GM19467 (cell line): Measurements from ENCODE around the gene TOR2A.

Source experiments
- ATAC-seq: cut with Tn5 transposase; IDR thresholded peaks from one replicate; pipeline ENCODE4 v1.9.1; 2021; ENCODE audit warnings: mild to moderate bottlenecking, moderate library complexity; ENCODE audit not compliant: unreplicated experiment

The TOR2A gene

DNA sequence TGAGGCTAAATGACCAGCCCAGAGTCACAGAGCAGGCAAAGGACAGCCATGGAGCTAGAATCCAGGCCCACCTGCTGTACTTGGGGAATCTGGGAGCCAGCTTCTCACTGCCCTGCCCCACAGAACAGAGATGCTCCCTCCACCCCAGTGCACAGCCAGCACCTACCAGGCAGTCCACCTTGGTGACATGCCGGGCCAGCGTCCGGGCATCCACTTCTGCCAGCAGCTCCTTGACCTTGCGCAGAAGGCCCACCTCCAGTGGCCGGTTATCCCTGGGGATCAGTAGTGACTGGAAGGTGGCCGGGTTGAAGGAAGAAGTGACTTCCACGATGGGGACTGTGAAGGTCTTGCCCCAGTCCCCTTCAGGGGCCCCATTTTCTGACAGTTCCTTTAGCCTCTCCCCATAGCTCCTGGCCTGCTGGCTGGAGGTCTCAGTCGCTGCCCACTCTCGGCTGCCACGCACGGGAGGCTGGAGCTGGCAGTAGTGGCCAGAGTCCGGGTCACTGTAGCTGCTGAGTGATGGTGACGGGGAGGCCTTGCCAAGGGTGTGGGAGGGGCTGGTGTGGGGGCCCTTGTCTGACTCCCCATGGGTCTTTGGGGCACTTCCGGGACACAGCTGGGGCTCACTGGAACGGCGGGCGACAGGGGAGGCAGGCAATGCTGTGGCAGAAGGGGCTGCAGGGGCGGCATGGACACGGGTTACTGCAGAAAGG lies 9.5 kb upstream of the TOR2A start:
- ATAC-seq, result no peak

GRCh38 chr9:127742435-127743088 lies 7.5 kb upstream of the TOR2A start:
- ATAC-seq, result no peak

DNA sequence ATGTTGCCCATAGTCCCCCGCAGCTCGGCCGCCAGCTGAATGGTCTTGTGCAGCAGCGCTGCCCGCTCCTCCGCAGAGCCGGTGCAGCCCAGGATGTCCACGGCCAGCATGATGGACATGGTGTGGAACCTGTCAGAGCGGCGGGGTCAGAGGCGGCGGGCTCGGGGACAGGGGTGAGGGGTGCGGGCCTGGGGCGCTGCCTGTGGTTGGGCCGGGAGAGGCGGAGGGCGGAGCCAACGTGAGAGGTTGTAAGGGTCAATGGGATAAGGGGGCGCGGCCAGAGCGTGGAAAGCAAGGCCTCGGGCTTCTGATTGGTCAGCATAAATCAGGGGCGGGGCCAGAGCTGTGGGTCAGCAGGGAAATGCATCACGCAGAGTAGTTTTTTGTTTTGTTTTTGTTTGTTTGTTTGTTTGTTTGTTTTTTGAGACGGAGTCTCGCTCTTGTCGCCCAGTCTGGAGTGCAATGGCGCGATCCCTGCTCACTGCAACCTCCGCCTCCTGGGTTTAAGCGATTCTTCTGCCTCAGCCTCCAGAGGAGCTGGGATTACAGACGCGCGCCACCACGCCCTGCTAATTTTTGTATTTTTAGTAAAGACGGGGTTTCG lies 6.8 kb upstream of the TOR2A start:
- ATAC-seq, result no peak

DNA sequence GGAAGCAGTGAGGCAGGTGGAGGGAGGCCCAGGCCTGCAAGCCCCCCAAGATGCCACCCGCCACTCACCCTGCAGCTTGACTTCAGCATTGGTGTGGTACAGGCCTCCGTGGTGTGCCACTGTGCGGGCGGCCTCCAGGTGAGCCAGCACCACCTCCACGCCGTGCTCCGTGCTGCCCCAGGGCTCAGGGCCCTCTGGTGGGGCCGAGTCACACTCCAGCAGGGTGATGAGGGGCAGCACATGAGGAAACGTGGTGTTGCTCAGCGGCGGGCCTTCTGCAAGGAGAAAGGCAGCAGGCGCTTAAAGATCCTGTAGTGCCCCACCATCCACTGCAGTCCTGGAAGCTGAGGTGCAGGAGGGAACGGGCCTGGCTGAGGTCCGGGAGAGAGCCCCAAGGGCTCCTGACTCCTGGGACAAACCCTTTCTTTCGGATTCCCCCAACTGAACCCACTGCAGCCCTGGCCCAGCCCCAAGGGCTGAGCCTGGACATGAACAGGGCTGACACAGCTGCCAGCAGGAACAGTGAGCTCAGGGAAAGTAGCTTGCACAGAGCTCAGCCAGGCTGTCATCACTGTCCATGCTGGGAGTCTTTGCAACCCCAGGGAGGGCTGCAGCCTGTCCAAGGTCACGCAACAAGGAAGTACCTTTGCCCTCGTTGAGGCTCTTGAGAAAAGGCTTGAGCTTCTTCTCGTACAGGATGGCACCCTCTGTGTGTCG lies 4.7 kb upstream of the TOR2A start:
- ATAC-seq, result no peak

DNA sequence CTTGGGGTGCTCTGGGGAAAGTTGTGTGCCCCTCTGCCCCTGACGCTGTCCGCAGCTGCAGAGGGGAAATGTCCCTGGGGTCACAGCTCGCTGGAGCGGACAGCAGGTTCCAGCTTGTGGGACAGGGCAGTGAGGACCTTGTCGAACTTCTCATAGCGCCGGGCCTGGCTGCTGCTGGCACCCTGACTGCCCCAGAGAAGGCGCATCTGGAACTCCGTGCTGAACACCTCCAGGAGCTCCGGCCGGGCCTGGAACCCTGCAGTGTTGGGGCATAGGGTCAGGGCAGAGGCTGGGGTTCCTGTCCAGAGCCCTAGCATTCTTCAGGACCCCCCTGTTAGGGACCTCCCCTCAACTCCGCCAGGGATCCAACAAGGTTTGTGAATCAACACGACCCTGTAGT lies 3.6 kb upstream of the TOR2A start:
- no peak for ATAC-seq

GRCh38 chr9:127735530-127736185 lies 564 bp upstream of the TOR2A start:
- ATAC-seq, result no peak

DNA sequence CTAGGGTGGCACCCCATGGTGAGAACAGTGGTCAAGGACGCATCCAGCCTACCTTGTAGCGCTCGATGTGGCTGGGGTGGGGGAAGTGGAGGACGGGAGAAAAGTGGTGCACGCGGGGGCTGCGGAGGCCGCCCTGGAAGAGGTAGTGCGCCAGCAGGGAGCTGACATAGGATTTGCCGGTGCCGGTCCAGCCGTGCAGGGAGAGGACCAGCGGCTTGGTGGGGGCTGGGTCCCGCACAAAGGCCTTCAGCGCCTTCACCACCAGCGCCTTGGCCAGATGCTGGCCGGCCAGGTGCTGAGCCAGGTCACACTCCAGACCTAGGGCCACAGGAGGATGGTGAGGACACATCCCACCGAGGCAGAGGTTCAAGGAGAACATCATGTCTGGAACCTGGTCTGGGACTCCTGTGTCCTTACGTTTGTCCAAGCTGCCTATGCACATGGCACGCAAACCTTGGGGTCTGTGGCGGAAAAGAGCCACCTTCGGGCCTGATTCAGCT lies 797 bp downstream of the TOR2A start:
- ATAC-seq, result no peak

- no peak for ATAC-seq
Observed at GRCh38 chr9:127733614-127734013, 1.5 kb downstream of the TOR2A start.

GRCh38 chr9:127732444-127732843 lies 2.6 kb downstream of the TOR2A start:
- ATAC-seq, result no peak

DNA sequence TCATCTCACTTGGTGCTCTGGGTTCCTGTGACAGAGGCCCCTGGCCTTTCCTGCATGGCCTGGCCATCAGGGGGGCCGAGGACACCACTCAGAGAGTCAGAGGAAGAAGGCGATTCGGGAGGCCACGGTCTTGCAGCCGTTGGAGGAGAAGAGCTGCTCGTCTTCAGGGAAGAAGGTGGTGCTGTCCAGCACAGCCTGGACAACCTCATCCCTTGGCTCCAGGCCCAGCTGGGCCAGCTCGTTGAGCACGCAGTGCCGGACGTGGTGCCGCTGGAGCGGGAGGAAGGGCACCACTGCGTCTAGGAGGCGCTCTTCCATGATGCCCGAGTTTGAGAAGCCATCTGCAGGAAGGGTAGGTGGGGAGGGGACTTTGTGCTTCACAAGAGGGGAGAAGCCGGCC lies 3.2 kb downstream of the TOR2A start:
- ATAC-seq, result no peak

GRCh38 chr9:127730799-127731410 lies 4.2 kb downstream of the TOR2A start:
- ATAC-seq, result no peak

DNA sequence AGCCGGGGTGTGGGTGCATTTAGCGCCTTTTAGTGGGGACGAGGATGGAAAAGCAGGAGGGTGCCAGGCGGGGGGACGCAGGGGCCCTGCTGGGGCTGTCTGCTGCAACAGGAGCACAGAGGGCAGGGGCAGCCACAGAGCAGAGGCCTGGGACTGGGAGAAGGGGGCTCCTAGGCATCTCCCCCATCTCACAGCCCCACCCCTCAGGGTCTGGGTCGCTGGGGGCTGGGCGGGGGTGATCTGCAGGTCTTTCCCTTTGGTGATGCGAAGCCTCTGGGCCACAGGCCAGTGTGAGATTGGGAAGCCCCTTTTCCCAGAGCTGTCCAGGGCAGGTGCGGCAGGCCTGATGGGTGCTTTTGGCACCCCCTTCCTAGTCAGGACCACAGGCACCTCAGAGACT lies 4.8 kb downstream of the TOR2A start:
- no peak for ATAC-seq

- ATAC-seq, result no peak
Observed at GRCh38 chr9:127729522-127730256, 5.4 kb downstream of the TOR2A start.

GRCh38 chr9:127728808-127729207 lies 6.3 kb downstream of the TOR2A start:
- no peak for ATAC-seq

DNA sequence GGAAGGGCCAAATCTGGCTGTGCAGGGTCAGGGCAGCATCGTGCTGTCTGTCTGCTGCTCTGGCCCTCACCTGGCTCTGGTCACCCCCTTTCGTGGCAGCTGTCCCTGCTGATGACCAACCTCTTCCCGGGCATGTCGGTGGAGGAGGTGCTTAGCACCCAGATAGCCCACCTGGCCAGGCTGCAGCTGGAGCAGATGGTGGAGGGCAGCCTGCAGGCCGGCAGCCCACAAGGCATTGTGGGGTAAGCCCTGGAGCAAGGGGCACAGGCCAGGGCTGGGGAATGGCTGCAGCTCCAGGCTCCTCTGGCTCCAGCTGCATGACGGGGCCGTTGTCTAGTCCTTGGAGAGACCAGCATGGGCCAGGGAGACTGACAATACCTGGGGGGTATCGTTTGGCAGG lies 8.2 kb downstream of the TOR2A start:
- ATAC-seq, result no peak

DNA sequence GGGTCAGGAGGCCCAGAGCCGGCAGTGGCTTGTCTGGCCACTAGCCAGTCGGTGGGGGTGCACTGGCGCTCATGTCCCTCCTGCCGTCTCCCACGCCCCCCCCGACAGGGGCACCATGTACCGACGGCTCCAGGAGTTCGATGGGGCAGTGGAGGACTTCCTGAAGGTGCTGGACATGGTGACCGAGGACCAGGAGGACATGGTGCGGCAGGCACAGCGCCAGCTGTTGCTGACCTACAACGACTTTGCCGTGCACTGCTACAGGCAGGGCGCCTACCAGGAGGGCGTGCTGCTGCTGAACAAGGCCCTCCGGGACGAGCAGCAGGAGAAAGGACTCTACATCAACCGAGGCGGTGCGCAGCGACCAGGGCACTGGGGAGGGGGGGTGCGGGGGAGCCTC lies 11.1 kb downstream of the TOR2A start:
- no peak for ATAC-seq

DNA sequence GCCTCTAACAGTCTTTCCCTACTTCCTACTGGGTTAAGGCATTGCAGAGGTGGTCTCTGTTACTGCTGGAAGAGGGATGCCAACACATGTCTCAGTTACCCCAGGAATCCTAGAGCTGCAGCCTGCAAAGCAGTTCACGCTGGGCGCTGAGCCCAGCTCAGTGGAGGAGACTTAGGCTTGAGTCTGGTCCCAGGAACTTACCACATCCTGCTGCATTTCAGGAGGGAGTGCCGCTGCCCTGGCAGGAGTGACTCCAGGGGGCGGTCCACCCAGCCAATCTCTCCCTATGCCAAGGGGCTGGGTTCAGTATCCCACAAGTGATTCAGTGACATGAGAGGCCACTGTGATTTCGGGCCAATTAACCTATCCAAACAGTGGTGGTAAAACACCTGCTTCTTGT lies 11.7 kb downstream of the TOR2A start:
- ATAC-seq, result no peak

GRCh38 chr9:127723013-127723412 lies 12.1 kb downstream of the TOR2A start:
- no peak for ATAC-seq

DNA sequence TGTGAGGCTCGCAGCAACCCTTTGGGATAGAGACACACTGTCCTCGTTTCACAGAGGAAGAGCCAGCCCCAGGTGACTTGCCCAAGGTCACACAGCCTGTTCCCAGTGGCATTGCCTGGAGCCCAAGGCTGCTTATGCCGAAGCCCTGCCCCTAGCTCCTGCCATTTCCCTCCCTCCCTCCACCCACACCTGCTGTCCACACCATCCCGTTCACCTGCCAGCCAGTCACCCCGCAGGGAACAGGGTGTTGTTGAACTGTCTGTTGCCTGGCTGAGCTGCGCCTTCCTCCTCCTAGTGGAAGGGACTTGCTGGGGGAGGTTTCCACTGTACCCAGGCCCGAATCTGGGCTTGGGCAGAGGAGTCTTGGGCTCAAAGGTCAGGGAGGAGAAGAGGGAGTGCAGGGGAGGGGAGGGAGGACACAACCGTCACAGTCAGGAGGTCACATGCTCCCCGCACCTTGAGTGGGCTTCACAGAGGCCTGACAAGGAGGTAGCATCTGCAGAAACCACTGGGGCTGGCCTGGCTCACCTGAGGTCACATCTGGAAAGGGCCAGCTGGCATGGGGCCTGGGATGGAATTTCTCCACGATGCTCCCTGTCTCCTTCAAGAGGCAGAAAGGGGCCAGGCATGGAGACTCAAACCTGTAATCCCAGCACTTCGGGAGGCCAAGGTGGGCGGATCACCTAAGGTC lies 12.9 kb downstream of the TOR2A start:
- ATAC-seq, result no peak
